ENCODE data around the gene CWC22. TPM values are rescaled to one million over a fixed set of nuclear protein-coding genes. Genes with fewer than 3 reads are reported as not detected.
"Not testable (repeated sequence)": the region's sequence is repeated elsewhere in the genome, so short reads cannot be mapped to it uniquely, and the experiment has no call there.

Gene CWC22
- 10 to 100 TPM; 22.2 to 23.0 TPM for total RNA-seq

GRCh38 chr2:180006781-180007579 is at the start of gene CWC22:
Gene CWC22, minus strand, starts transcription at chr2:180007297. Its CDS starts 13,956 bp downstream, at chr2:179993341.
- POLR2A ChIA-PET: no interaction called here
- Mint-ChIP-seq H3K27me3 (no peaks in the 10 kb centered on the region), H3K4me1 (peaks cover 29% of the 10 kb centered on the region), H3K36me3 (peaks cover 5% of the 10 kb centered on the region), H3K4me3 (peak within 1 kb of the TSS; percentile 89), H3K27ac (peak within 1 kb of the TSS; percentile 96), H3K9me3 (no peaks in the 10 kb centered on the region)
- ATAC-seq (ENCODE audit: low read depth): peak; percentile 95
- peak; percentile 81 for DNase-seq

GRCh38 chr2:180056367-180057118 is 49.4 kb upstream of the CWC22 start:
- no peak for ATAC-seq (ENCODE audit: low read depth)
- POLR2A ChIA-PET: no interaction called here
- Mint-ChIP-seq H3K9me3 (no peaks in the 10 kb centered on the region), H3K4me3 (no peak overlapping the region), H3K27me3 (peaks cover 5% of the 10 kb centered on the region), H3K27ac (no peak overlapping the region), H3K36me3 (no peaks in the 10 kb centered on the region), H3K4me1 (no peaks in the 10 kb centered on the region)
- DNase-seq: no peak

GRCh38 chr2:180054576-180054975 is 47.5 kb upstream of the CWC22 start:
- H3K4me3 Mint-ChIP-seq; ATAC-seq (ENCODE audit: low read depth); H3K9me3 Mint-ChIP-seq; H3K36me3 Mint-ChIP-seq; POLR2A ChIA-PET; DNase-seq; H3K4me1 Mint-ChIP-seq; H3K27ac Mint-ChIP-seq: not testable (repeated sequence)
- H3K27me3 Mint-ChIP-seq: peaks cover 12% of the 10 kb centered on the region

- Mint-ChIP-seq H3K27me3 (peaks cover 14% of the 10 kb centered on the region), H3K9me3 (no peaks in the 10 kb centered on the region), H3K4me3 (no peak overlapping the region), H3K27ac (no peak overlapping the region), H3K36me3 (no peaks in the 10 kb centered on the region), H3K4me1 (no peaks in the 10 kb centered on the region)
- ATAC-seq (ENCODE audit: low read depth) (no peak), DNase-seq (no peak)
- POLR2A ChIA-PET: no interaction called here
Measured at GRCh38 chr2:180050246-180050645, 43.1 kb upstream of the CWC22 start.

GRCh38 chr2:180048251-180048650 is 41.2 kb upstream of the CWC22 start:
- no peak for DNase-seq

DNA sequence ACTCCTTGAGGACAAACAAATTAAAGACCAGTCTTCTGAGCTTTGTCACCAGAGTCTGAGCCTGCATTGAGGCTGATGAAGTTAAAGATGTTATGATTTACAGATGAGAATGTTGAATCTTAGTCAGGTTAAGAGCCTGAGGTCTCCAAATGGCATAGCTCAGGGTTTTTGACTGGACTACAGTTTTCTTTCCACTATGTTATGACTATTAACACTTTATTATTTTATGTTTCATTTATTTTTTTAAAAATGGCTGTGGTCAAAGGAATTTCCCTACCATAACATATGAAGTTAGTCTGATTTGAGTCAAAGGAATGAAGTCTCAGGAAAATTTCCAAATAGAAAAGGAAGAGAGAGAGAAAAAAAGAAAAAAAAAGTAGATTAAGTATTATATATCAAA is 39.7 kb upstream of the CWC22 start:
- no peak for ATAC-seq (ENCODE audit: low read depth)
- Mint-ChIP-seq H3K4me1 (no peaks in the 10 kb centered on the region), H3K27ac (no peak overlapping the region), H3K27me3 (peaks cover 12% of the 10 kb centered on the region), H3K36me3 (no peaks in the 10 kb centered on the region), H3K4me3 (no peak overlapping the region), H3K9me3 (no peaks in the 10 kb centered on the region)
- POLR2A ChIA-PET: no interaction called here
- no peak for DNase-seq

More at GRCh38 chr2:180048251-180048650, 41.2 kb upstream of the CWC22 start:
- no peaks in the 10 kb centered on the region for H3K36me3 Mint-ChIP-seq
- no peak overlapping the region for H3K27ac Mint-ChIP-seq
- no peaks in the 10 kb centered on the region for H3K9me3 Mint-ChIP-seq
- H3K4me3 Mint-ChIP-seq: no peak overlapping the region
- H3K4me1 Mint-ChIP-seq: no peaks in the 10 kb centered on the region
- no peak for ATAC-seq (ENCODE audit: low read depth)
- H3K27me3 Mint-ChIP-seq: peaks cover 10% of the 10 kb centered on the region
- POLR2A ChIA-PET: no interaction called here

DNA sequence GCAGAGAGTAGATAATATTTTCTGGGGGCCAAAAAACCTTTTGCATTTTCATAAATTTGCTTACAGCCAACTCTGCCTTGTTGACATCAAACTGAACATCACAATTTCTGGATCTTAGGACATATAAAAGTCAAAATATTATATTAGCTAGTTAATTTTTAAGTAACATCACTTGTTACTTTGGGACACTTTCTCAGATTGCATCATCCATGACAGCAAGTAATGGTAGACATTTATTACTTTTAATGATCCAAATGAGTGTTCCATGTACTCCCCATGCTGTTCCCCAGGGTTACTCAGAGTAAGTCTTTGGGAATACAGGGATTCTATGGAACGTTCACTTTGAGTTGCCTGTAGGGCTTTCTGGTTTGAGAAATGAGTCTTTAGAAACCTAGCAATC is 39.1 kb upstream of the CWC22 start:
- peaks cover 11% of the 10 kb centered on the region for H3K27me3 Mint-ChIP-seq
- no peak for ATAC-seq (ENCODE audit: low read depth)
- no peak for DNase-seq
- H3K9me3 Mint-ChIP-seq: no peaks in the 10 kb centered on the region
- no peaks in the 10 kb centered on the region for H3K4me1 Mint-ChIP-seq
- POLR2A ChIA-PET: no interaction called here
- H3K27ac Mint-ChIP-seq: no peak overlapping the region
- no peaks in the 10 kb centered on the region for H3K36me3 Mint-ChIP-seq
- H3K4me3 Mint-ChIP-seq: no peak overlapping the region

GRCh38 chr2:180040146-180040925 is 33.2 kb upstream of the CWC22 start:
- POLR2A ChIA-PET: no interaction called here
- H3K27me3 Mint-ChIP-seq: peaks cover 19% of the 10 kb centered on the region
- no peaks in the 10 kb centered on the region for H3K36me3 Mint-ChIP-seq

DNA sequence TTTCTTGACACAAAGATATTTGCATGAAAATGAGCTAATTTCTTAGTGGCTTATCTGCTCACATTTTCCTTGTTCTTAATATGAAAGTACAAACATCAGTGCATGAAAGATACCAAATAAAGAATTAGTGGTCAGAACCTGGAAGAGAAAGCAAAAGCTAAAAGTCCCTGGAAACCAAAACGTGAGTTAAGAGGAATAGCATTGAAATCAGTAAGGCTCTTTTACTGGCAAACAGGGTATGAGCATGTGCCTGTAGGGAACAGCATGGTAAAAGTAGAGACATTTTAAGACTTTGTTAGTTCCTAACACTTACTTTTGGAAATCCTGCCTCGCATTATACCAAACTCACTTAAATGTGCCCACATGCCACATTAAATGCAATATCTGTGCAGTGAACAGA is 31.9 kb upstream of the CWC22 start:
- Mint-ChIP-seq H3K4me1 (no peaks in the 10 kb centered on the region), H3K9me3 (no peaks in the 10 kb centered on the region), H3K27ac (no peak overlapping the region), H3K27me3 (peaks cover 19% of the 10 kb centered on the region), H3K36me3 (no peaks in the 10 kb centered on the region), H3K4me3 (no peak overlapping the region)
- DNase-seq (no peak), ATAC-seq (ENCODE audit: low read depth) (no peak)
- POLR2A ChIA-PET: no interaction called here

More at GRCh38 chr2:180040146-180040925, 33.2 kb upstream of the CWC22 start:
- ATAC-seq (ENCODE audit: low read depth): no peak
- no peak overlapping the region for H3K4me3 Mint-ChIP-seq
- no peaks in the 10 kb centered on the region for H3K9me3 Mint-ChIP-seq
- no peak for DNase-seq
- no peaks in the 10 kb centered on the region for H3K4me1 Mint-ChIP-seq
- no peak overlapping the region for H3K27ac Mint-ChIP-seq

DNA sequence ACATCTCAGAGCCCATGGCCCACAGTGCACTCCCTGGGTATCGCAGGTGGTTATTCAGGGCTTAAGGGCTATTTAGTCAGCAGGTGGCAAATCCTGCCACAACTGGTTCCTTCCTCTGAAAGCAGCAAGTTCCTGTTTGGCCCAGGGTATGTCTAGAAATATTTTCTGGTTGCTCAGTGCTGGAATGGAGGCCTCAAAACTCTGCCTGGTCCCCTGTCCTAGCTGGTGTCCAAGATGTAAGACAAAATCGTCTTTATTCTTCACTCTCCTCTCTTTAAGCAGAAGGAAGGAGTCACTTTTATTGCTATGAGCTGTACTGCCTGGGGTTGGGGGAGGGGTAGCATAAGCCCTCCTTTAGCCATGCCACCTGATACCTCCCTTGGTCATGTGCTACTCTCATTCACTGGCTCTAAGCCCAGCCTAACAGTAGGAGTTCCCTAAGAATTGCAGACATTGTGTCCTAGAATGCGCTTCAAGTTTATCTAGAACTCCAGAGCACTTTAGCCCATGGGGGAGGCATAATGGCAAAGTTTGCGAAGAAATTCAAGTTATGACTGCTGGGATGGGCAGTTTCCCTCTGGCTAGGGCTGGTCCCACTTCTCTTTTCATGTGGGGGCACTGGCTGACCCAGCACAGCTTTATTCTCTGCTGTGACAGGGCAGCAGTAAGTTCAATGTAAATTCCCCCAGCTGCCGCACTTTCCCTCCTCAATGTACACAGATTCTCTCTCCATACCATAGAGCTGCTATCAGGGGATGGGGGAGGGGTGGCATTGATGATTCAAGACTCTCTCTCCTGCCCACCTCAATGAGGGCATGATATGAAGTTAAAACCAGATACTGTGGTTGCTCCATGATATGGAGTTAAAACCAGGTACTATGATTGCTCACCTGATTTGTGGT is 27.1 kb upstream of the CWC22 start:
- Mint-ChIP-seq H3K4me3 (no peak overlapping the region), H3K4me1 (no peaks in the 10 kb centered on the region), H3K9me3 (peaks cover 2% of the 10 kb centered on the region), H3K27me3 (peaks cover 11% of the 10 kb centered on the region), H3K27ac (no peak overlapping the region), H3K36me3 (no peaks in the 10 kb centered on the region)
- DNase-seq (no peak), ATAC-seq (ENCODE audit: low read depth) (no peak)
- POLR2A ChIA-PET: no interaction called here

DNA sequence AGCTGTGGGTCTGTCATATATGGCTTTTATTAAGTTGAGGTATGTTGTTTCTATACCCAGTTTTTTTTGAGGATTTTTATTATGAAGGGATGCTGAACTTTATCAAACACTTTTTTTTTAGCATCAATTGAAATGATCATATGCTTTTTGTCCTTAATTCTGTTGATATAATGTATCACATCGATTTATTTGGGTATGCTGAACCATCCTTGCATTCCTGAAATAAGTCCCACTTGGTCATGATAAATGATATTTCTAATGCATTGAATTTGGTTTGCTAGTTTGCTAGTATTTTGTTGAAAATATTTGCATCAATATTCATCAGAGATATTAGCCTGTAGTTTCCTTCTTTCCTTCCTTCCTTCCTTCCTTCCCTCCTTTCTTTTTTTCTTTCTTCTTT is 22.5 kb upstream of the CWC22 start:
- POLR2A ChIA-PET: no interaction called here
- H3K27me3 Mint-ChIP-seq: peaks cover 11% of the 10 kb centered on the region

DNA sequence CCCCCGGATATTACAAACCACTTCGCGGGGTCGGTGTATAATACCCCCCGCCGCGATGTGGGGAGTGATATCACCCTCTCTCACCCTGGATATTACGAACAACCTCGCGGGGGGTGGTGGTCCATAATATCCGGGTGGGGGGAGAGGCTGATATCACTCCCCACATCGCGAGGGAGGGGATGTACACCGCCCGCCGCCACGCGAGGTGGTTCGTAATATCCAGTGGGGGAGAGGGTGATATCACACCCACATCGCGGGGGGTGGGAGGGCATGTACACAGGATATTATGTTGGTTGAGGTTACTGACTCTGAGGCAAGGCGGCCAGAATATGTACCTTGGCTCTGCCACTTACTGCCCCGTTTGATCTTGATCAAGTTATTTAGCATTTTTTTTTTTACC is 14.8 kb upstream of the CWC22 start:
- Mint-ChIP-seq H3K4me1 (no peaks in the 10 kb centered on the region), H3K9me3 (no peaks in the 10 kb centered on the region), H3K4me3 (no peak overlapping the region), H3K36me3 (no peaks in the 10 kb centered on the region), H3K27ac (no peak overlapping the region), H3K27me3 (peaks cover 4% of the 10 kb centered on the region)
- POLR2A ChIA-PET: no interaction called here
- DNase-seq (no peak), ATAC-seq (ENCODE audit: low read depth) (no peak)

More for the DNA sequence above, 22.5 kb upstream of the CWC22 start:
- H3K36me3 Mint-ChIP-seq: no peaks in the 10 kb centered on the region
- no peaks in the 10 kb centered on the region for H3K4me1 Mint-ChIP-seq
- peaks cover 2% of the 10 kb centered on the region for H3K9me3 Mint-ChIP-seq
- no peak overlapping the region for H3K27ac Mint-ChIP-seq
- ATAC-seq (ENCODE audit: low read depth) (no peak), DNase-seq (no peak)
- H3K4me3 Mint-ChIP-seq: no peak overlapping the region

- DNase-seq (no peak), ATAC-seq (ENCODE audit: low read depth) (no peak)
- H3K36me3 Mint-ChIP-seq: no peaks in the 10 kb centered on the region
- no peak overlapping the region for H3K4me3 Mint-ChIP-seq
- no peak overlapping the region for H3K27ac Mint-ChIP-seq
- H3K4me1 Mint-ChIP-seq: no peaks in the 10 kb centered on the region
- H3K27me3 Mint-ChIP-seq: peaks cover 2% of the 10 kb centered on the region
- no peaks in the 10 kb centered on the region for H3K9me3 Mint-ChIP-seq
- POLR2A ChIA-PET: no interaction called here
Measured at GRCh38 chr2:180017784-180018183, 10.7 kb upstream of the CWC22 start.
